GM10248 (cell line): ENCODE measurements around the gene SLC9C2.

Experiments
- CTCF ChIA-PET: fragments of 300-600 bp; sonication (Branson Sonifier 250); formaldehyde crosslinking; extraction: SDS; loops from one replicate; lab custom pipeline; 2021; ENCODE audit warnings: antibody characterized with exemption; lab: Yijun Ruan, JAX
- POLR2A ChIA-PET: fragments of 350-650 bp; sonication (Branson Sonifier 250); formaldehyde crosslinking; extraction: SDS; loops from one replicate; lab custom pipeline; 2020; ENCODE audit warnings: antibody characterized with exemption; lab: Yijun Ruan, JAX
- DNase-seq: peaks from one replicate; pipeline ENCODE4 v3.0.0; 2012; ENCODE audit errors: extremely low spot score
- CTCF ChIP-seq: IDR thresholded peaks from 2 replicates; pipeline ENCODE4 v1.5.1; 2012; ENCODE audit warnings: mild to moderate bottlenecking, low read depth; ENCODE audit errors: extremely low read depth, missing control alignments, control extremely low read depth

The SLC9C2 gene

GRCh38 chr1:173549813-173550212 lies 53.1 kb downstream of the SLC9C2 start:
- TF ChIP-seq CTCF = no peak
- DNase-seq = no peak
- CTCF ChIA-PET = interaction anchor here (1.3 kb wide), 1 partner anchor 19 kb away, joined by 3 read pairs; no protein-coding TSS in a partner anchor
- POLR2A ChIA-PET = no interaction called here

- TF ChIP-seq CTCF = no peak
- CTCF ChIA-PET = no interaction called here
These were observed 57.2 kb downstream of the SLC9C2 start for GRCh38 chr1:173545688-173546087.

GRCh38 chr1:173536223-173536622 lies 66.6 kb downstream of the SLC9C2 start:
- CTCF ChIA-PET = interaction anchor here (1.1 to 1.5 kb wide), 2 partner anchors 10 to 17 kb away, joined by 3 to 4 read pairs; no protein-coding TSS in a partner anchor
- TF ChIP-seq CTCF = no peak
- POLR2A ChIA-PET = no interaction called here
- DNase-seq = no peak

More at GRCh38 chr1:173545688-173546087, 57.2 kb downstream of the SLC9C2 start:
- no peak for DNase-seq
- POLR2A ChIA-PET = no interaction called here

- TF ChIP-seq CTCF = no peak
- POLR2A ChIA-PET = no interaction called here
- no peak for DNase-seq
- CTCF ChIA-PET = interaction anchor here (1.0 kb wide), 1 partner anchor 27 kb away, joined by 3 read pairs; no protein-coding TSS in a partner anchor
These were observed 70.6 kb downstream of the SLC9C2 start for GRCh38 chr1:173532237-173532636.

- POLR2A ChIA-PET = no interaction called here
- no peak for DNase-seq
- CTCF ChIA-PET = interaction anchor here (1.0 to 1.4 kb wide), 3 partner anchors 16 to 26 kb away, joined by 3 read pairs; no protein-coding TSS in a partner anchor
- TF ChIP-seq CTCF = no peak
These were observed 71.8 kb downstream of the SLC9C2 start for GRCh38 chr1:173530795-173531693.

- ChIA-PET CTCF (interaction anchor here (1.4 kb wide), 1 partner anchor 14 kb away, joined by 3 read pairs; no protein-coding TSS in a partner anchor), POLR2A (no interaction called here)
- DNase-seq = no peak
- no peak for TF ChIP-seq CTCF
These were observed 73.8 kb downstream of the SLC9C2 start for GRCh38 chr1:173529106-173529505.
